NCI-H1417 (cell line): ENCODE data around the gene LSM11.
A peak's percentile ranks its signal among the peaks of the same experiment; 100 is the strongest.
"Not testable (repeated sequence)": the region's sequence is repeated elsewhere in the genome, so short reads cannot be mapped to it uniquely, and the experiment has no call there.

Experiments
- DNase-seq, 3 experiments: peaks; one replicate each; lab custom pipeline; 2025; lab: John Stamatoyannopoulos, UW

The LSM11 gene

GRCh38 chr5:157743163-157744050 is at the start of gene LSM11:
Gene LSM11 (plus strand): TSS chr5:157743712. CDS start chr5:157743751, 39 bp downstream.
- peak; percentile 83 to 87 (median 85) for DNase-seq

GRCh38 chr5:157693816-157694215 is 49.7 kb upstream of the LSM11 start:
- not testable (repeated sequence) for DNase-seq

- not testable (repeated sequence) for DNase-seq
Measured at GRCh38 chr5:157696154-157696553, 47.4 kb upstream of the LSM11 start.

GRCh38 chr5:157698674-157699073 is 44.8 kb upstream of the LSM11 start:
- DNase-seq = peak in 1 of 3 experiments; percentile 6

- no peak for DNase-seq
Measured at GRCh38 chr5:157703736-157704135, 39.8 kb upstream of the LSM11 start.

- no peak for DNase-seq
Measured at GRCh38 chr5:157708866-157709265, 34.6 kb upstream of the LSM11 start.

- no peak for DNase-seq
Measured at GRCh38 chr5:157709346-157709745, 34.2 kb upstream of the LSM11 start.

GRCh38 chr5:157710431-157710830 is 33.1 kb upstream of the LSM11 start:
- no peak for DNase-seq

GRCh38 chr5:157710882-157711281 is 32.6 kb upstream of the LSM11 start:
- no peak for DNase-seq

GRCh38 chr5:157713830-157714595 is 29.5 kb upstream of the LSM11 start:
- no peak for DNase-seq

- no peak for DNase-seq
Measured at GRCh38 chr5:157714596-157714864, 29.0 kb upstream of the LSM11 start.

- DNase-seq = peak; percentile 1 to 46 (median 29)
Measured at GRCh38 chr5:157718519-157718918, 25.0 kb upstream of the LSM11 start.

- no peak for DNase-seq
Measured at GRCh38 chr5:157719245-157719644, 24.3 kb upstream of the LSM11 start.

- DNase-seq = peak; percentile 3 to 27 (median 12)
Measured at GRCh38 chr5:157721159-157721558, 22.4 kb upstream of the LSM11 start.

- not testable (repeated sequence) for DNase-seq
Measured at GRCh38 chr5:157722895-157723294, 20.6 kb upstream of the LSM11 start.

- DNase-seq = not testable (repeated sequence)
Measured at GRCh38 chr5:157726607-157727006, 16.9 kb upstream of the LSM11 start.

GRCh38 chr5:157727858-157728257 is 15.7 kb upstream of the LSM11 start:
- not testable (repeated sequence) for DNase-seq

- no peak for DNase-seq
Measured at GRCh38 chr5:157729858-157730257, 13.7 kb upstream of the LSM11 start.

- DNase-seq = no peak
Measured at GRCh38 chr5:157730900-157731271, 12.6 kb upstream of the LSM11 start.

- DNase-seq = peak; percentile 94 to 98 (median 98)
Measured at GRCh38 chr5:157731272-157732129, 12.0 kb upstream of the LSM11 start, which contains the start of gene THG1L. Gene THG1L (plus strand): TSS chr5:157731420. CDS start chr5:157731441, 21 bp downstream.

- no peak for DNase-seq
Measured at GRCh38 chr5:157732130-157732514, 11.4 kb upstream of the LSM11 start.
